Activated CD4-positive, CD25-positive, alpha-beta regulatory T cell (primary cell): ENCODE data around the gene HUWE1.
"Not testable (repeated sequence)": the region's sequence is repeated elsewhere in the genome, so short reads cannot be mapped to it uniquely, and the experiment has no call there.

Source experiments
- DNase-seq, 4 experiments: peaks; one replicate each; lab custom pipeline; 2025; lab: John Stamatoyannopoulos, UW

HUWE1 gene

GRCh38 chrX:53606456-53606855 lies 80.1 kb downstream of the HUWE1 start:
- DNase-seq, result no peak

- no peak for DNase-seq
Measured at GRCh38 chrX:53605004-53605403, 81.5 kb downstream of the HUWE1 start.

DNA sequence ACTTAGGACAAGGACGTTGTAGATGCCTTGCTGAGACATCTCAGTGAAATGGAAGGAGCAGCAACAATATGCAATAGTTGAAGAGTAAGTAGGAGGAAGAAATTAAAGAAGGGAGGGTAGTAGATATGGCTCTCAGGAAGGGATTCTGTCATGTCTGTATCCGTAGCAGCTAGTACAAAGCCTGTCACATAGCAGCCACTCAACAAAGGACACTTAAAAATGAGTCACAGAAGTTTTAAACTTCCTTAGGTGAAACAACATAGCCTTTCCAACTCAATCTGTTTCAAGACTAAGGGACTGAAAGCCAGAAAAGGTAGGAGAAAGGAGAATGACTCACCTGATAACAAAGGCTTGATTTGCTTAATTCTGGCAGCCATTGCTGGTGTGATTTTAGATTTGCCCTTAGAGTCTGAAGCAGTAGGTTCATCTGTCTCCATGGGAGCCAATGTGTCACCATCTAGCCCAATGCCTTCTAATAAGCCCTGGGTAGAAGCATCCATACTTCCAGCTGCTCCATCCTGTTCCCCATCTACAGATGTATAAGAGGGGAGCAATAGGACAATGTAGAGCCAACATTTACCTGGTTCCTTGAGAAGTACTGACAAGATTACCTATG lies 86.6 kb downstream of the HUWE1 start:
- no peak for DNase-seq

DNA sequence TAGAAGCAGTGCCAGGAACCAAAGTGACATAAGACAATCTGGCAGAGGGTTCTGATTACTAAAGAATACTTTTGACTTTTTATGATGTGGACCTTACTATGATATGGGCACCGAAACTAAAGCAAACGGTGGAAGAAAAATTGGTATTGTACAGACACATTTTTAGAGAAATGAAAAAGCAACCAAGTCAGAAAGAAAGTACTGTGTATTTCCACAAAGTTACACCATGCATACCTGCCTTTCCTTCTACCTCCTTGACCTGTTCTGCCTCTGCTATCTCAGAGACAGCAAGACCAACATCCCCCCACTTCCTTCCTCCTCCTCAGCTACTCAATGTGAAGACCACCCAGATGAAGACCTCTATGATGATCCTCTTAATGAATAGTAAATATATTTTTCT lies 88.3 kb downstream of the HUWE1 start:
- no peak for DNase-seq

- DNase-seq, result no peak
Measured at GRCh38 chrX:53595266-53595810, 91.2 kb downstream of the HUWE1 start.

DNA sequence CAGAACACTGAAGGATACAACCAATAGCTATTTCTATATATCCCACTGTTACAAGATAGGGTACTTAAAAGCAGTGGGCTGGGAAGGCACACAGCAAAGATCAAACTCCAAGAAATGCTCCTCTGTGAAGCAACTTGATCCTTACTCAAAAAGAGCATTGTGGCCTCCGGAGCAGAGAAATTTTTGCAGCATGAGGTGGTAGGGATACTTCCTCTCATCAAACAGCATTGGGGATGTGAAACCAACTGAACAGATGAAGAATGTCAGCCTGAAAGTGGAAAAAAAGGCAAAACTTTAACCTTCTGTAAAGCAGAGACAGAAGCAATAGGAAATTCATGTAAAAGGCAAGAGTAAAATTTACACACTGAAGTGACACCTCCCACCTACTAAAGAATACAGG lies 92.2 kb downstream of the HUWE1 start:
- DNase-seq, result no peak

- DNase-seq, result no peak
Measured at GRCh38 chrX:53587795-53588420, 98.6 kb downstream of the HUWE1 start.

GRCh38 chrX:53584891-53585290 lies 101.6 kb downstream of the HUWE1 start:
- no peak for DNase-seq

DNA sequence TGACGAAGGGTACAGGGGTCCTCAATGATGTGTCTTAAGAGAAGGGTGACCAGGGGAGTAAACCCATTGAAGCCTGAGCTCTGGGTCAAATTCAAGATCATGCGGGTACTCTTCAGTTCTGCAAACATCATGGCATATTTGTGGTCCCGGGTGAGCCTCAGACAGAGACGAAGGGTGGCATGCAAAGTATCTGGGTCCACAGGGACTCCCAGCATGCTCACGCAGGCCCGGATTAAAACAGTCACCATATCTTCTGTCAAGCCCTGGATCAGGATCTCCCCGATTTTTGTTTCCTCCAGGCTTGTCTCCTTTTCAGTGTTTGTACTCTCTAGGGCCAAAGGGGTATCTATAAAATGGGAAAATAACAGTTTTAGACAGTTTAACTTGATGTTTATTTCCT lies 102.9 kb downstream of the HUWE1 start:
- no peak for DNase-seq

GRCh38 chrX:53580742-53581504 lies 105.6 kb downstream of the HUWE1 start:
- DNase-seq, result no peak

- no peak for DNase-seq
Measured at GRCh38 chrX:53571494-53571893, 115.0 kb downstream of the HUWE1 start.

DNA sequence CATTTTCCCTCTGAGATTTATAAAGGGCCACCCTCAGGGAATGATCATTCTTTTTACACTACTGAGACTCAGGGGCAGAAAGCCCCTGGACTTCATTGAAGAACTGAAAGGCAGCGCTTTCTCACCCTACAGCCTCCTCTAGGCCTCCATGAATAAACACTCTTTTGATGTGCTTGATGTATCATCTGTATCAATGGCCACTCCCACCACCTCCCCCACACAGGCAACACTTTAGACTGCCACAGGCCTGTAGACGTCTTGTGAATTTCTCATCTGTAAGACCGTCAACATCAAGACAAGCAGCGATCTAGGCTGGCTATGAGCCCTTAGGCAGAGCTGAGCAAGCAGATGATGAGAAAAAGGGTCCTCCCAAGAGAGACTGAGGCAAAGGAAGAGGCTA lies 123.2 kb downstream of the HUWE1 start:
- DNase-seq, result no peak

DNA sequence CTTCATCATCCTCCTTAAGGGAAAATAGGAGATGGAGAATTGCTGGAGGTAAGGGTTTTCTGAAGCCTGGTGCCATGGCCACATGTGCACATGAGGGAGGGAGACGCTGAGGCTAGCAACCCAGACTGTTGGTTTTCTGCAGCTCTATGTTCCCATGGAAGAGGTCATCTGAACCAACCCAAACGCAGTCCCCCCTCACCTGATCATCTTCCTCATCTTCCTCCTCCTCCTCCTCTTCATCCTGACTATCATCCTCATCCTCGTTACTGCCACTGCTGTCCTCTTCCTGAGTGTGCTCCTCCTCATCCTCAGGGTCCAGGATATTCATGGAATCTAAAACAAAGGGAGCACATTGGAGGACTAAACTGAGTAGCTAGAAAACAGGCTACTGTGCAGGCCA lies 124.6 kb downstream of the HUWE1 start:
- no peak for DNase-seq

- no peak for DNase-seq
Measured at GRCh38 chrX:53558646-53559045, 127.9 kb downstream of the HUWE1 start.

- DNase-seq, result no peak
Measured at GRCh38 chrX:53556868-53557267, 129.7 kb downstream of the HUWE1 start.

DNA sequence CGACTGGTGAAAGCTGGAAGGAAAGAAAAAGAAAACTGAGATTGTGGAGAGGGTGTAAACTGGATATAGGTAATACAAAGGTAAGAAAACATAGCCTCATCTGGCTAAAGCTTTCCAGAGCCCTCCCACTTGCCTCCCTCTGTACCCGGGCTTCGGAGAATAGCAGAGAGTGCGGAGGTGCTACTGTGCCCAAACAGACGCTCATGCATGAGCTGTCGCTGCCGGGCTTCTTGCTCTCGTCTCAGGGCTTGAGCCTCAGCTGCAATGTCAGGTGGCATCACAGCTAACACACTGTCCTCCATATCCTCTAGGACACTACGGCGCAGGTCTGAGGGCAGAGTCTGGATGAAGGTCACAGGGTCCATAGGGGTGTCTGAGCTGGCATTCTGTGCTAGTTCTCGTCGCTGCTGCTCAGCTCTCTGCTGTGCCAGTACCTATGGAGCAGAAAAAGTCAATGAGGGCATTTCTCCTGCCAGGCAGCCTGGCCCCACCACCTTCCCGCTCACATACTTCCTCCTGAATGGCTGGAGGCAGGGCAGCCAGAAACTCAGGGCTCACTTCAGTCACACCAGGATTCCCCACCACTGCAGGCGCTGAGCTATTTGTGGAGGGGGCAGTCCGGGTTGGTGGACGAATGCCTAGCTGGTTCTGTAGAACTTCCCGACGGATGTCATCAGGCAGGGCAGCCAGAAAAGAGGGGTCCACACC lies 135.6 kb downstream of the HUWE1 start:
- DNase-seq, result no peak

- DNase-seq, result no peak
Measured at GRCh38 chrX:53547668-53548067, 138.9 kb downstream of the HUWE1 start.

GRCh38 chrX:53544936-53545335 lies 141.6 kb downstream of the HUWE1 start:
- no peak for DNase-seq

GRCh38 chrX:53538781-53539180 lies 147.7 kb downstream of the HUWE1 start:
- DNase-seq, result no peak

DNA sequence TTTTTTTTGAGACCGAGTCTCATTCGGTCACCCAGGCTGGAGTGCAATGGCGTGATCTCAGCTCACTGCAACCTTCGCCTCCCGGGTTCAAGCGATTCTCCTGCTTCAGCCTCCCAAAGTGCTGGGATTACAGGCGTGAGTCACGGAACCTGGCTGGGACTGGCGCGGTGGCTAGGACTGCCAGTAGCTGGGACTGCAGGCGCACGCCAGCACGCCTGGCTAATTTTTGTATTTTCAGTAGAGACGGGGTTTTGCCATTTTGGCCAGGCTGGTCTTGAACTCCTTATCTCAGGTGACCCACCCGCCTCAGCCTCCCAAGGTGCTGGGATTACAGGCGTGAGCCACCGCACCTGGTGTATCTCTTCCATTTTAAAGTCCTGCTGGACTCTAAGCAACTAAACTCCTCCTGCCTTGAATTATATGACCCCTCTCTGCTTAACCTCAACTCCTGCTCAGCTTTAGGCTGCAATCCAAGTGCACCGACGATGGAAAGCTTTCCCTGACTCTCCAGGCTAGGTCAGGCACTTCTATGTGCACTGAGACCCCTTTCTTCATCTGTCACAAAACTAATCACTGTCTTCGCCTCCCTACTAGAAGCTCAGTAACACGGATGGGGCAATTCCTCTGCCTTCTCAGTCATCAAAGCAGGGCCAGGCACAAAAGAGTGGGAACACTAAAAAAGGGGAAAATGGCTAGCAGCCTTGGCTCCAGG lies 155.1 kb downstream of the HUWE1 start:
- DNase-seq, result not testable (repeated sequence)

- DNase-seq, result no peak
Measured at GRCh38 chrX:53526999-53527398, 159.5 kb downstream of the HUWE1 start.

DNA sequence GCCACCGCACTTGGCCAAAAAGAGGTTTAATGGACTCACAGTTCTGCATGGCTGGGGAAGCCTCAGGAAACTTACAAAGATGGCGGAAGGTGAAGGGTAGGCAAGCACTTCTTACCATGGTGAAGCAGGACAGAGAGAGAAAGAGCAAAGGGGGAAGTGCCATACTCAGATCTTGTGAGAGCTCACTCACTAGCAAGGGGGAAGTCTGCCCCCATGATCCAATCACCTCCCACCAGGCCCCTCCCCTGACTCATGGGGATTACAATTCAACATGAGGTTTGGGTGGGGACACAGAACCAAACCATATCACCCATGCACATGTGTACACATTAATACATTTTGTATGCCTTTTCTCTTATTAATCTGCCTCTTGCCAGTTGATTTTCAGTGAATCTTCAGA lies 175.2 kb downstream of the HUWE1 start:
- no peak for DNase-seq
